ENCODE results near the gene NAPEPLD.

- TF ChIP-seq CTCF (tag by site-specific recombination; IDR thresholded peaks at IDR 0.05) (no peak), ZNF311 (tag by site-specific recombination; IDR thresholded peaks at IDR 0.05; ENCODE audit: borderline replicate concordance) (no peak), REST (tag by site-specific recombination; IDR thresholded peaks at IDR 0.05) (no peak), PRDM4 (tag by site-specific recombination; IDR thresholded peaks at IDR 0.05) (no peak), ZSCAN30 (tag by site-specific recombination; IDR thresholded peaks at IDR 0.05) (no peak)
Measured at GRCh38 chr7:103068414-103069403, 80.2 kb downstream of the NAPEPLD start.

Measured in HEK293 (cell line).